NCI-H2171 (cell line): Measurements from ENCODE around the gene AAK1.
"Not testable (repeated sequence)": the region's sequence is repeated elsewhere in the genome, so short reads cannot be mapped to it uniquely, and the experiment has no call there.

Experiments
- DNase-seq: peaks from one replicate; lab custom pipeline; 2025; lab: John Stamatoyannopoulos, UW

The AAK1 gene

GRCh38 chr2:69625078-69625795 is 18.3 kb downstream of the AAK1 start:
- no peak for DNase-seq

GRCh38 chr2:69624611-69625010 is 18.9 kb downstream of the AAK1 start:
- no peak for DNase-seq

- no peak for DNase-seq
Measured at GRCh38 chr2:69624131-69624530, 19.4 kb downstream of the AAK1 start.

GRCh38 chr2:69623236-69623635 is 20.3 kb downstream of the AAK1 start:
- no peak for DNase-seq

GRCh38 chr2:69622805-69623204 is 20.7 kb downstream of the AAK1 start:
- not testable (repeated sequence) for DNase-seq

- not testable (repeated sequence) for DNase-seq
Measured at GRCh38 chr2:69622017-69622540, 21.5 kb downstream of the AAK1 start.

GRCh38 chr2:69621440-69621839 is 22.1 kb downstream of the AAK1 start:
- no peak for DNase-seq

- no peak for DNase-seq
Measured at GRCh38 chr2:69620870-69621269, 22.7 kb downstream of the AAK1 start.

- no peak for DNase-seq
Measured at GRCh38 chr2:69619725-69620124, 23.8 kb downstream of the AAK1 start.

- DNase-seq = no peak
Measured at GRCh38 chr2:69618362-69618761, 25.2 kb downstream of the AAK1 start.

GRCh38 chr2:69617744-69618143 is 25.8 kb downstream of the AAK1 start:
- DNase-seq = no peak

GRCh38 chr2:69616755-69617154 is 26.8 kb downstream of the AAK1 start:
- DNase-seq = no peak

- DNase-seq = no peak
Measured at GRCh38 chr2:69615969-69616368, 27.6 kb downstream of the AAK1 start.

GRCh38 chr2:69615078-69615625 is 28.4 kb downstream of the AAK1 start:
- no peak for DNase-seq

- DNase-seq = no peak
Measured at GRCh38 chr2:69612707-69613106, 30.8 kb downstream of the AAK1 start.

GRCh38 chr2:69612200-69612599 is 31.3 kb downstream of the AAK1 start:
- DNase-seq = no peak

- no peak for DNase-seq
Measured at GRCh38 chr2:69608109-69608508, 35.4 kb downstream of the AAK1 start.

- DNase-seq = not testable (repeated sequence)
Measured at GRCh38 chr2:69606771-69607170, 36.8 kb downstream of the AAK1 start.

GRCh38 chr2:69605284-69605683 is 38.3 kb downstream of the AAK1 start:
- DNase-seq = no peak

GRCh38 chr2:69604836-69605235 is 38.7 kb downstream of the AAK1 start:
- DNase-seq = no peak

- DNase-seq = no peak
Measured at GRCh38 chr2:69604026-69604678, 39.4 kb downstream of the AAK1 start.

- DNase-seq = no peak
Measured at GRCh38 chr2:69603146-69603743, 40.3 kb downstream of the AAK1 start.

GRCh38 chr2:69601179-69601612 is 42.3 kb downstream of the AAK1 start:
- DNase-seq = no peak
